ENCODE measurements around the gene SECISBP2L.

Gene SECISBP2L

GRCh38 chr15:49052662-49053061 lies 6.4 kb upstream of the SECISBP2L start:
- TF ChIP-seq ZFX (IDR thresholded peaks at IDR 0.05; ENCODE audit: borderline replicate concordance) (no peak), CTCF (IDR thresholded peaks at IDR 0.05) (no peak)
- no peak overlapping the region for H3K27ac ChIP-seq

- H3K27ac ChIP-seq, result peak overlapping the region; percentile 68
- no peak for TF ChIP-seq ZFX (IDR thresholded peaks at IDR 0.05; ENCODE audit: borderline replicate concordance)
Observed at GRCh38 chr15:49047456-49047855, 1.2 kb upstream of the SECISBP2L start.

- no peak for TF ChIP-seq CTCF (IDR thresholded peaks at IDR 0.05)
- peak overlapping the region; percentile 68 for H3K27ac ChIP-seq
Observed at GRCh38 chr15:49045751-49046219, 461 bp downstream of the SECISBP2L start.

- H3K27ac ChIP-seq, result peak overlapping the region; percentile 68
- no peak for TF ChIP-seq ZFX (IDR thresholded peaks at IDR 0.05; ENCODE audit: borderline replicate concordance)
- TF ChIP-seq CTCF (IDR thresholded peaks at IDR 0.05), result no peak
Observed at GRCh38 chr15:49044766-49045606, 1.3 kb downstream of the SECISBP2L start.

- peak overlapping the region; percentile 68 for H3K27ac ChIP-seq
- TF ChIP-seq ZFX (IDR thresholded peaks at IDR 0.05; ENCODE audit: borderline replicate concordance), result no peak
- TF ChIP-seq CTCF (IDR thresholded peaks at IDR 0.05), result no peak
Observed at GRCh38 chr15:49044002-49044401, 2.2 kb downstream of the SECISBP2L start.

GRCh38 chr15:49042165-49042564 lies 4.1 kb downstream of the SECISBP2L start:
- no peak overlapping the region for H3K27ac ChIP-seq
- TF ChIP-seq ZFX (IDR thresholded peaks at IDR 0.05; ENCODE audit: borderline replicate concordance), result no peak
- TF ChIP-seq CTCF (IDR thresholded peaks at IDR 0.05), result no peak

GRCh38 chr15:49041426-49041825 lies 4.8 kb downstream of the SECISBP2L start:
- no peak overlapping the region for H3K27ac ChIP-seq
- TF ChIP-seq CTCF (IDR thresholded peaks at IDR 0.05) (no peak), ZFX (IDR thresholded peaks at IDR 0.05; ENCODE audit: borderline replicate concordance) (no peak)

Data from 22Rv1 (cell line).